HCT116 (cell line): ENCODE data around the gene TNS3. TPM values are rescaled to one million over a fixed set of nuclear protein-coding genes. Genes with fewer than 3 reads are reported as not detected.

ENCODE experiments used
- ATAC-seq: fragments of 200-7000 bp; cut with Tn5 transposase; 2 replicates; pipeline ENCODE4 v1.9.1; 2020; ENCODE audit warnings: mild to moderate bottlenecking, moderate library complexity
- BruUV-seq: library from RNA; stranded (reverse); fragments of 400-500 nt; replicated peaks from 2 replicates; lab custom pipeline; 2021; lab: Mats Ljungman, UMichigan
- CTCF ChIA-PET: fragments of 300-600 bp; sonication (Branson Sonifier 250); formaldehyde crosslinking; loops from one replicate; lab custom pipeline; 2021; ENCODE audit warnings: antibody characterized with exemption; lab: Charles Lee
- POLR2A ChIA-PET: fragments of 300-600, 350-600 bp; sonication (Branson Sonifier 250); formaldehyde crosslinking; loops from one replicate; lab custom pipeline; 2021; ENCODE audit warnings: antibody characterized with exemption; lab: Charles Lee
- RAD21 ChIA-PET, 2 experiments: fragments of 300-600 bp; sonication (Branson Sonifier 250); formaldehyde crosslinking; loops; one replicate each; lab custom pipeline; 2023; ENCODE audit warnings: low total read pairs in 2 of 2; ENCODE audit not compliant: uncharacterized antibody in 2 of 2, unreplicated experiment in 2 of 2, low non-redundant PET in 1 of 2; lab: Charles Lee
- DNase-seq: peaks from one replicate; pipeline ENCODE4 v3.0.0-alpha.2; 2010; ENCODE audit warnings: low read depth, low spot score
- H2AFZ ChIP-seq: fragments of 200-600 bp; shearing (Covaris generic), sonication (generic); 2 replicates; pipeline ENCODE4 v1.6.1; 2017; ENCODE audit warnings: low read depth, mixed run types, mixed read lengths, antibody characterized with exemption, low read length; ENCODE audit not compliant: poor library complexity, severe bottlenecking
- H3K27ac ChIP-seq: 2 replicates; pipeline ENCODE4 v1.5.1; 2012; ENCODE audit warnings: low read depth, low read length
- H3K27me3 ChIP-seq: fragments of 200-600 bp; sonication (generic); 2 replicates; pipeline ENCODE4 v1.6.1; 2016; ENCODE audit warnings: mixed run types, low read length, mixed read lengths; ENCODE audit not compliant: insufficient read depth
- H3K36me3 ChIP-seq, 2 experiments: fragments of 200-500 bp in 1 of 2; fragments of 200-600 bp in 1 of 2; sonication (Bioruptor generic) in 1 of 2; sonication (generic) in 1 of 2; 2 replicates each; pipeline versions ENCODE4 v1.5.1 to v1.6.1; 2014 to 2016; ENCODE audit warnings: low read length in 2 of 2, inconsistent platforms in 1 of 2, mixed read lengths in 1 of 2, mixed run types in 1 of 2; ENCODE audit not compliant: insufficient read depth in 2 of 2, control insufficient read depth in 1 of 2
- H3K4me1 ChIP-seq, 2 experiments: fragments of 200-600 bp in 1 of 2; sonication (generic) in 1 of 2; 2 replicates each; pipeline versions ENCODE4 v1.5.1 to v1.6.1; 2012 to 2017; ENCODE audit warnings: low read length in 2 of 2, inconsistent platforms in 1 of 2, mild to moderate bottlenecking in 1 of 2, mixed read lengths in 1 of 2, mixed run types in 1 of 2, moderate library complexity in 1 of 2; ENCODE audit not compliant: insufficient read depth in 2 of 2, control insufficient read depth in 1 of 2
- H3K4me2 ChIP-seq: fragments of 200-600 bp; sonication (generic); 2 replicates; pipeline ENCODE4 v1.6.1; 2017; ENCODE audit warnings: mixed run types, low read length, mixed read lengths
- H3K4me3 ChIP-seq, 2 experiments: fragments of 200-600 bp in 1 of 2; sonication (generic) in 1 of 2; replicated peaks in 1 of 2; 2 replicates each; pipeline ENCODE4 v1.5.1; 2011 to 2016; ENCODE audit warnings: low read length in 2 of 2, control low read depth in 1 of 2, low read depth in 1 of 2, mild to moderate bottlenecking in 1 of 2, mixed read lengths in 1 of 2, mixed run types in 1 of 2
- H3K79me2 ChIP-seq: fragments of 200-600 bp; sonication (generic); 2 replicates; pipeline ENCODE4 v1.6.1; 2017; ENCODE audit warnings: mild to moderate bottlenecking, mixed run types, low read length, moderate library complexity, mixed read lengths; ENCODE audit not compliant: insufficient read depth
- H3K9ac ChIP-seq: fragments of 200-600 bp; sonication (generic); 2 replicates; pipeline ENCODE4 v1.6.1; 2016; ENCODE audit warnings: low read length, mixed read lengths
- H3K9me2 ChIP-seq: fragments of 200-600 bp; sonication (generic), shearing (Covaris generic); 2 replicates; pipeline ENCODE4 v1.6.1; 2017; ENCODE audit warnings: mixed run types, mild to moderate bottlenecking, moderate library complexity; ENCODE audit not compliant: insufficient read depth
- H3K9me3 ChIP-seq, 2 experiments: fragments of 200-500 bp in 1 of 2; fragments of 200-600 bp in 1 of 2; sonication (Bioruptor generic) in 1 of 2; sonication (generic) in 1 of 2; 2 replicates each; pipeline ENCODE4 v1.6.1; 2014 to 2017; ENCODE audit warnings: low read length in 2 of 2, mixed read lengths in 2 of 2, inconsistent platforms in 1 of 2, low read depth in 1 of 2, mild to moderate bottlenecking in 1 of 2, mixed run types in 1 of 2, moderate library complexity in 1 of 2; ENCODE audit not compliant: control insufficient read depth in 1 of 2, insufficient read depth in 1 of 2
- H4K20me1 ChIP-seq: fragments of 200-600 bp; sonication (generic), shearing (Covaris generic); 2 replicates; pipeline ENCODE4 v1.6.1; 2017; ENCODE audit warnings: mixed run types, mild to moderate bottlenecking, moderate library complexity; ENCODE audit not compliant: insufficient read depth
- CBX3 ChIP-seq: IDR thresholded peaks from 2 replicates; pipeline ENCODE4 v1.6.1; 2012; ENCODE audit warnings: low read depth
- CEBPB ChIP-seq: IDR thresholded peaks from 2 replicates; pipeline ENCODE4 v1.6.1; 2012; ENCODE audit warnings: low read depth
- EZH2phosphoT487 ChIP-seq: fragments of 200-600 bp; IDR thresholded peaks from 2 replicates; pipeline ENCODE4 v1.6.1; 2018; ENCODE audit warnings: antibody characterized with exemption, borderline replicate concordance
- MAX ChIP-seq: IDR thresholded peaks from 2 replicates; pipeline ENCODE4 v1.6.1; 2012
- REST ChIP-seq: IDR thresholded peaks from 2 replicates; pipeline ENCODE4 v1.6.1; 2012; ENCODE audit warnings: low read depth
- SIN3A ChIP-seq: IDR thresholded peaks from 2 replicates; pipeline ENCODE4 v1.6.1; 2012; ENCODE audit warnings: low read depth
- SP1 ChIP-seq: IDR thresholded peaks from 2 replicates; pipeline ENCODE4 v1.6.1; 2012; ENCODE audit warnings: low read depth
- SRF ChIP-seq: IDR thresholded peaks from 2 replicates; pipeline ENCODE4 v1.6.1; 2012; ENCODE audit warnings: low read depth
- ZFX ChIP-seq: fragments of 450-650 bp; IDR thresholded peaks from 2 replicates; pipeline ENCODE4 v1.6.1; 2017
- ZNF274 ChIP-seq: fragments of 200-500 bp; sonication (Bioruptor generic); IDR thresholded peaks from 2 replicates; pipeline ENCODE4 v1.6.1; 2014; ENCODE audit warnings: mild to moderate bottlenecking, low read depth, low read length, inconsistent platforms
- intact Hi-C: fragments of 100-400 bp; cut with micrococcal nuclease; formaldehyde crosslinking; loops from 2 replicates; pipeline ENCODE4 v1.10.0; 2022
- total RNA-seq: library from RNA; stranded (reverse); gene quantifications from one replicate; pipeline ENCODE4 v1.2.1, GENCODE V29; 2021; ENCODE audit not compliant: unreplicated experiment

Gene TNS3
- total RNA-seq, 1 experiment from 2014 or later = 9.1 TPM

- intact Hi-C loops = no loop called here
- H4K20me1 ChIP-seq = no peaks in the 10 kb centered on the region
- ATAC-seq = no peak
- ChIA-PET RAD21 (no interaction called here), POLR2A (no interaction called here), CTCF (interaction anchor here (1.1 kb wide), 1 partner anchor 10 kb away, joined by 3 read pairs; no protein-coding TSS in a partner anchor)
- H3K4me3 ChIP-seq = no peak overlapping the region
- BruUV-seq = no TSS peak
- no peaks in the 10 kb centered on the region for H3K9me3 ChIP-seq
- no peak overlapping the region for H3K9ac ChIP-seq
- H2AFZ ChIP-seq = no peak overlapping the region
- H3K36me3 ChIP-seq = no peaks in the 10 kb centered on the region
- H3K4me1 ChIP-seq = peaks cover 1 to 9% of the 10 kb centered on the region in 2 experiments
- no peaks in the 10 kb centered on the region for H3K27me3 ChIP-seq
- no peak overlapping the region for H3K27ac ChIP-seq
- no peaks in the 10 kb centered on the region for H3K79me2 ChIP-seq
- TF ChIP-seq CBX3 = no peak
- TF ChIP-seq SIN3A = no peak
- TF ChIP-seq ZNF274 = no peak
- no peak for TF ChIP-seq SP1
- TF ChIP-seq SRF = no peak
- TF ChIP-seq ZFX = no peak
- TF ChIP-seq EZH2phosphoT487 = no peak
- TF ChIP-seq MAX = no peak
- no peak for TF ChIP-seq CEBPB
- TF ChIP-seq REST = no peak
- TF ChIP-seq, all 23 proteins: peak for 0
- Histone ChIP-seq H3K4me2 (no peak overlapping the region), H3K9me2 (no peaks in the 10 kb centered on the region)
- DNase-seq = no peak
Measured at GRCh38 chr7:47452715-47453092, 129.2 kb downstream of the TNS3 start.
